Urinary bladder (tissue), 4 donors: ENCODE measurements around the gene ZMYND15. TPM values are rescaled to one million over a fixed set of nuclear protein-coding genes. Genes with fewer than 3 reads are reported as not detected.

ENCODE experiments used
- DNase-seq: peaks from one replicate; pipeline ENCODE4 v3.0.0-alpha.2; 2015; ENCODE audit errors: extremely low spot score
- H3K27ac ChIP-seq: one replicate; pipeline ENCODE4 v1.5.1; 2013; ENCODE audit warnings: low read depth, mild to moderate bottlenecking, moderate library complexity
- H3K36me3 ChIP-seq: one replicate; pipeline ENCODE4 v1.6.1; 2013; ENCODE audit warnings: mild to moderate bottlenecking, moderate library complexity; ENCODE audit not compliant: insufficient read depth
- H3K4me1 ChIP-seq: one replicate; pipeline ENCODE4 v1.6.1; 2013; ENCODE audit warnings: mild to moderate bottlenecking, moderate library complexity; ENCODE audit not compliant: insufficient read depth
- H3K4me3 ChIP-seq: one replicate; pipeline ENCODE4 v1.5.1; 2013; ENCODE audit warnings: low read depth, low read length
- WGBS: extraction: QIAGEN DNeasy Blood & Tissue Kit; methylation state at CpG from one replicate; pipeline ENCODE4 v1.1.7; 2013; 5-methylcytosine and 5-hydroxymethylcytosine counted together
- polyA plus RNA-seq: library from polyadenylated mRNA; stranded (reverse); fragments of 200-250 nt; gene quantifications from one replicate; pipeline ENCODE4 v1.2.3, GENCODE V29; 2013
- total RNA-seq: library from RNA; depleted of rRNA; stranded (reverse); fragments of >200 nt; gene quantifications from one replicate; pipeline ENCODE4 v1.2.3, GENCODE V29; 2014
- donor health status: healthy with polysubstance abuse.
- donor health status: healthy.

ZMYND15 gene
- total and polyA plus RNA-seq, 2 donors: 0.42 to 0.60 TPM

DNA sequence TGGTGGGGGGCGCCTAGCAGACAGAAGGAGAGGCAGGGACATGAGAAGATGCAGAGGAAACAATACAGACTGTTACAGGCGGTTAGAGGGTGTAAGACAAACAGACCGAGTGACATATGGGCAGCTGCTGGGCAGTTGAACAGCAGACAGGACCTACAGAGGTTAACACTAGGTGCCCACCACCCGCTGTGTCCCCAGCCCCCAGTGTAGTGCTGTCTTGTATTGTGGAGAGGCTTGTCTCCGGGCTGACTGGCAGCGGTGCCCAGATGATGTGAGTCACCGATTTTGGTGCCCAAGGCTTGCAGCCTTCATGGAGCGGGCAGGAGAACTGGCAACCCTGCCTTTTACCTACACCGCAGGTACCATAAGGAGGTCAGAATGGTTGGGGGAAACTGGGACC, 2.5 kb downstream of the ZMYND15 start:
- Histone ChIP-seq H3K27ac (no peak overlapping the region), H3K4me1 (no peaks in the 10 kb centered on the region), H3K4me3 (no peak overlapping the region), H3K36me3 (no peaks in the 10 kb centered on the region)
- WGBS: 91% methylated on average over 9 of the region's 9 CpGs
- DNase-seq: no peak

DNA sequence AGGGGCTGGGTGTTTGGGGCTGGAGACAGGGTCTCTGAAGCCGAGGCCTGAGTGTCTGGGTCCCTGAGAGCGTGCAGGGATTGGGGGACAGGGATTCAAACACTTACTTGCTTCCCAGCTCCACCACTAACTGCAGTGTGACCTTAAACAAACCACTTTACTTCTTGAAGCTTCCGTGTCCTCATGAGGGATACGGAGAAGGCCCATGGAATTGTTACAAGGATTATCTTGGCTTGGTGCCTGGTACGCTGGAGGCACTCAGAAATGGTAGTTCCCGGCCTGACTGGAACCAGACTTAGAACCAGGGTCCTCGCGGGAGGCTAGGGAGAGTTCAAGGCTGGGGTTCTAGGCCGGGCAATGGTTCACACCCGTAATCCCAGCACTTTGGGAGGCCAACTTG, 3.0 kb downstream of the ZMYND15 start:
- no peak for DNase-seq
- WGBS: 69% methylated on average over 10 of the region's 10 CpGs
- Histone ChIP-seq H3K36me3 (no peaks in the 10 kb centered on the region), H3K4me1 (no peaks in the 10 kb centered on the region), H3K4me3 (no peak overlapping the region), H3K27ac (no peak overlapping the region)

GRCh38 chr17:4743216-4743615, 3.6 kb downstream of the ZMYND15 start:
- Histone ChIP-seq H3K4me1 (no peaks in the 10 kb centered on the region), H3K36me3 (no peaks in the 10 kb centered on the region), H3K27ac (no peak overlapping the region), H3K4me3 (no peak overlapping the region)
- no peak for DNase-seq
- 94% methylated on average over 8 of the region's 8 CpGs for WGBS

DNA sequence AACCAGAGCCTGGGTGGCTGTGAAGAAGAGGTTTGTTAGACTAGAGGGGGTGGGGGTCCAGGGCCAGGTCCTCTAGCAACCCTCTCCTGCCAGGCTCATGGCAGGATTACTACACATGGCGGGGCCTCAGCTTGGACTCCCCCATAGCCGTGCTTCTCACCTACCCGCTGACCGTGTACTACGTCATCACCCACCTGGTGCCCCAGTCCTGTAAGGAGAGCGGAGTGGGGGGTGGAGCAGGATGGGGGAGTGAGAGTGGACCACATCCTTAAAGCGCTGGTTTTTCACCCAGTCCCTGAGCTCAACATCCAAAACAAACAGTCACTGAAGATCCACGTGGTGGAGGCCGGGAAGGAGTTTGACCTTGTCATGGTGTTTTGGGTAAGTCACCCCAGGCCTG, 4.3 kb downstream of the ZMYND15 start:
- Histone ChIP-seq H3K36me3 (no peaks in the 10 kb centered on the region), H3K4me3 (no peak overlapping the region), H3K4me1 (no peaks in the 10 kb centered on the region), H3K27ac (no peak overlapping the region)
- WGBS: 88% methylated on average over 9 of the region's 9 CpGs
- no peak for DNase-seq

DNA sequence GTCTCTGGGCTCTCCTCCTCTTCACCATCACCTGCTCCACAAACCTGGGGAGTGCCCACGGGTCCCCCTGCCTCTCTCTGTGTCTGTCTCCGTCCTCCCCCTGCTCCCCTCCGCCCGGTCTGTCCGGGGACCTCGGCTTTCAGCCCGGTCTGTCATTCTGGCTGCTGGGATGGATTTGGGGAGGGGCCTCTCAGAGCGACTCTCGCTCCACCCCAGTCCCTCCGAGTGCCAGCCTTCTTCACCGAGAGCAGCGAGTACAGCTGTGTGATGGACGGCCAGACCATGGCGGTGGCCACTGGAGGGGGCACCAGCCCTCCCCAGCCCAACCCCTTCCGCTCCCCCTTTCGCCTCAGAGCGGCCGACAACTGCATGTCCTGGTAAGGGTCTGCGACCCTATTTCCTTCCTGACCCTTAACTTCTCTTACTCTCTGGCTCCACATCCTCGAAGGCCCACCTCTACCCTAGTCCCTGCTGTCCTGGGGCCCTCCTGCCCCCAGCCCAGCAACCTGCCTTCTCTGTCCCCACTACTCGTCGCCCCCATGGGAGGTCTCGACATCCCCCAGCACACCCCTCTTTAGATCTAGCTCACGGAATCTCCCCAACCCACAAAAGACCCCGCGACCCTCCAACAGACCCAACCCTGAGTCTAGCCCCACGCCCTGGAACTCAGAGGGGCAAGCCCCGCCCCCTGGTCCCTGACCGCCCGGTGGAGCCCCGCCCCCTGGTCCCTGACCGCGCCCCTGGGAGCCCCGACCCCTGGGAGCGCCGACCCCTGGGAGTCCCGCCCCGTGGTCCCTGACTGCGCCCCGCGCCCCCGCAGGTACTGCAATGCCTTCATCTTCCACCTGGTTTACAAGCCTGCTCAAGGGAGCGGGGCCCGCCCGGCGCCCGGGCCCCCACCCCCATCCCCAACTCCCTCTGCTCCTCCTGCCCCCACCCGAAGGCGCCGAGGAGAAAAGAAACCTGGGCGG, 5.7 kb downstream of the ZMYND15 start:
- no peaks in the 10 kb centered on the region for H3K36me3 ChIP-seq
- 8% methylated on average over 51 of the region's 51 CpGs for WGBS
- no peak for DNase-seq

DNA sequence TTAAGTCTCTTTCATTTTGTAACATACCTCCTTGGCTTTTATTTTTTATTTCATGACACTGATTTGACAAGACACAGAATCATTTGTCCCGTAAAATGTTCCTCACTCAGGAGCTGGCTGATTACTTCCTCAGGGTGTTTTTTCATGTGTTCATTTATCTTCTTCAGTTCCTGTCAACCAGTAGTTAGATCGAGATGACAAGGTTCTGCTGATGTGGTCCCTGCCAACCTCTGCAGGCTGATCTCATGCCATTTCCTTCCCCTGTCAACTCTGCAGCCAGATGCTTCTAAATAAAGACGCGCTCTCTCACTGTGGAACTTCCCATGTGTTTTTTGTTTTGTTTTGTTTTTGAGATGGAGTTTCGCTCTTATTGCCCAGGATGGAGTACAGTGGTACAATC, 8.2 kb downstream of the ZMYND15 start:
- no peak for DNase-seq
- Histone ChIP-seq H3K4me1 (no peaks in the 10 kb centered on the region), H3K4me3 (no peak overlapping the region), H3K27ac (no peak overlapping the region), H3K36me3 (no peaks in the 10 kb centered on the region)
- 39% methylated on average over 5 of the region's 5 CpGs for WGBS

More for the DNA sequence above, 5.7 kb downstream of the ZMYND15 start:
- Histone ChIP-seq H3K4me1 (no peaks in the 10 kb centered on the region), H3K4me3 (no peak overlapping the region), H3K27ac (no peak overlapping the region)

DNA sequence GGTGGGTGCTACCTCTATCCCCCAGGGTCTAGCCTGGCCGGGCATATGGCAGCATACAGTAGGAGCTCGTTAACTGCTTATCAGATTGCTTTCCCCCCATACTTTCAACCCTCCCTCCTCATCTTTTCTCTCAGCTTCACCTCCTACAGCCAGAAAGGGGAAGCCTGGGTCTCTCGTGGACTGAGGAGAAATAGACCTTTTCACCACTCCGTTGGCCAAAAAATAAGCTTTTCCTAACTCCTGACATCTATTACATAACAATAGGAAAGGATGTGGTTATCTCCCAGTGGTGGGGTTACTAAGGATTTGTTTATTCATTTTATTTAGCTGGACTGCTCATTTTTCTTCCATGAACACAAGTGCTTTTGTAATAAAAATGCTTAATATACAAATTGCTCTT, 9.1 kb downstream of the ZMYND15 start:
- DNase-seq: no peak
- Histone ChIP-seq H3K4me1 (no peaks in the 10 kb centered on the region), H3K27ac (no peak overlapping the region), H3K4me3 (no peak overlapping the region), H3K36me3 (no peaks in the 10 kb centered on the region)
- WGBS: 44% methylated on average over 4 of the region's 4 CpGs

DNA sequence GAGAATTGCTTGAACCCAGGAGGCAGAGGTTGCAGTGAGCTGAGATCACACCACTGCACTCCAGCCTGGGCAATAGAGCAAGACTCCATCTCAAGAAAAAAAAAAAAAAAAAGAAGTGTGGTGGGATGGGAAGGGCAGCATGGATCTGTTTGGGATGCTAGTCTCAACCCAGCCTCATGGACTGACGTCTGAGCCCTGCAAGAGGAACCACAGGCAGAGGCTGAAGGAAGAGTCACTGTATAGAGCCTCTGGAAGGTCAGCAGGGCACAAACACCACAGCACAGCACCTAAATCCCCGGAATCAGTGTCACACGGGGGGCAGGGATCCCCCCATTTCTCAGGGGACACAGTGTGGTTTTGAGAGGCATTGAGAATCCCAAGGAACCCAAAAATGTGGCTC, 11.0 kb downstream of the ZMYND15 start:
- no peak for DNase-seq
- H3K27ac ChIP-seq: no peak overlapping the region
- H3K36me3 ChIP-seq: no peaks in the 10 kb centered on the region
- no peaks in the 10 kb centered on the region for H3K4me1 ChIP-seq
- no peak overlapping the region for H3K4me3 ChIP-seq
- WGBS: 33% methylated on average over 3 of the region's 3 CpGs

DNA sequence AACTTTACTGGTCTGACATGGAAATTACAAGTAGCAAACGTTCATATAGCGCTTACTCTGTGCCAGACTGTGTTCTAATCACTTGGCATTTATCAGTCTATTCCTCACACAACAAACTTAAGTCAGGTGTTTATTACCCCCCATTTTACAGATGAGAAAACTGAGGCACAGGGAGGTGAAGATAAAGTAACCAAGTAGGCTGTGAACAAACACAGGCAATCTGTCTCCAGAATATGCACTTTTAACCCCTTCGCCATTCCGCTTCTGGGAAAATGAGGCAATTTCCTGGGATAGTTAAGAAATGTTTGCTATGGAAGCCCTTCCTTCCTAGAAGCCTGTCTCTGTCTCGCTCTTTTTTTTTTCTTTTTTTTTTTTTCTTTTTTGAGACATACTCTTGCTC, 12.3 kb downstream of the ZMYND15 start:
- no peaks in the 10 kb centered on the region for H3K36me3 ChIP-seq
- 70% methylated on average over 5 of the region's 5 CpGs for WGBS
- H3K4me3 ChIP-seq: no peak overlapping the region
- no peaks in the 10 kb centered on the region for H3K4me1 ChIP-seq
- no peak for DNase-seq
- no peak overlapping the region for H3K27ac ChIP-seq

- 85% methylated on average over 1 of the region's 1 CpG for WGBS
Observed at GRCh38 chr17:4753392-4753791, 13.8 kb downstream of the ZMYND15 start.

DNA sequence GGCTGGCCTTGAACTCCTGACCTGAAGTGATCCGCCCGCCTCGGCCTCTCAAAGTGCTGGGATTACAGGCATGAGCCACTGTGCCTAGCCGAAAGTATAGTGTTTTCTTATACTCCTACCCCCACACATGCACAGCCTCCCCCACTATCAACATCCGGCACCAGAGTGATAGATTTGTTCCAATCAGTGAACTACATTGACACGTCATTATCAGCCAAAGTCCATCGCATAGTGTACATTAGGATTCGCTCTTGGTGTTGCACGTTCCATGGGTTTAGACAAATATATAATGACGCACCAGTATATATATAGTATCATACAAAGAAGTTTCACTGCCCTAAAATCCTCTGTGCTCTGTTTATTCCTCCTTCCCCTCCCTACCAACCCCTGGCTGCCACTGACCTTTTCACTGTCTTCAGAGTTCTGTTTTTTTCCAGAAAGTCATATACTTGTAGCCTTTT, 20.2 kb downstream of the ZMYND15 start:
- H3K27ac ChIP-seq: no peak overlapping the region
- DNase-seq: no peak
- 80% methylated on average over 10 of the region's 10 CpGs for WGBS
- H3K4me1 ChIP-seq: no peaks in the 10 kb centered on the region
- H3K36me3 ChIP-seq: no peaks in the 10 kb centered on the region
- H3K4me3 ChIP-seq: no peak overlapping the region

More at GRCh38 chr17:4753392-4753791, 13.8 kb downstream of the ZMYND15 start:
- Histone ChIP-seq H3K4me1 (no peaks in the 10 kb centered on the region), H3K4me3 (no peak overlapping the region), H3K36me3 (no peaks in the 10 kb centered on the region), H3K27ac (no peak overlapping the region)
- no peak for DNase-seq

GRCh38 chr17:4764595-4764994, 25.0 kb downstream of the ZMYND15 start:
- DNase-seq: no peak
- WGBS: 69% methylated on average over 3 of the region's 3 CpGs
- no peak overlapping the region for H3K27ac ChIP-seq
- no peak overlapping the region for H3K4me3 ChIP-seq
- no peaks in the 10 kb centered on the region for H3K4me1 ChIP-seq
- H3K36me3 ChIP-seq: no peaks in the 10 kb centered on the region

- Histone ChIP-seq H3K4me3 (no peak overlapping the region), H3K27ac (no peak overlapping the region), H3K36me3 (no peaks in the 10 kb centered on the region), H3K4me1 (no peaks in the 10 kb centered on the region)
- DNase-seq: no peak
- WGBS: 77% methylated on average over 3 of the region's 3 CpGs
Observed at GRCh38 chr17:4766201-4766600, 26.6 kb downstream of the ZMYND15 start.

DNA sequence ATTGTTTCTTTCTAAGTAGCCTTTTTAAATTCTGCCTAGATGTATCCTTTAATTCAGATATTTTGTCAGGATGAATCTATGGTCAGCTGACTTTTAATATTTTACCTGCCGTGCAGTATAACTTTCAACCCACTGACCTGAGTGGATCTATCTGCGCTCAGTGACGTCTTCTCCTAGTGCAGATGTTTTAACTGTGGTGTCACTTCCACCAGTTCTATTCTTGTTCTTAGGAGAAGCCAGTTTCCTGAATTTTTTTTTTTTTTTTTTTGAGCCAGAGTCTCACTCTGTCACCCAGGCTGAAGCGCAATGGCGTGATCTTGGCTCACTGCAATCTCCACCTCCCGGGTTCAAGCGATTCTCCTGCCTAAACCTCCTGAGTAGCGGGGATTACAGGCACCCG, 27.1 kb downstream of the ZMYND15 start:
- no peak overlapping the region for H3K27ac ChIP-seq
- 82% methylated on average over 9 of the region's 9 CpGs for WGBS

More for the DNA sequence above, 27.1 kb downstream of the ZMYND15 start:
- H3K4me3 ChIP-seq: no peak overlapping the region
- H3K36me3 ChIP-seq: no peaks in the 10 kb centered on the region
- DNase-seq: no peak
- no peaks in the 10 kb centered on the region for H3K4me1 ChIP-seq
